Measurements from ENCODE around the gene GNB1. TPM values are rescaled to one million over a fixed set of nuclear protein-coding genes. Genes with fewer than 3 reads are reported as not detected.
A peak's percentile ranks its signal among the peaks of the same experiment; 100 is the strongest.

Gene GNB1
- total and polyA plus RNA-seq, 2 of the 4 experiments (the other 2 are of a cell fraction), result 73.5 to 371 TPM

GRCh38 chr1:1778663-1779319 lies 112.1 kb downstream of the GNB1 start (continued):
- TF ChIP-seq BHLHE40 (IDR thresholded peaks at IDR 0.05; ENCODE audit: low read depth, low read length), result no peak

GRCh38 chr1:1777950-1778662 lies 112.8 kb downstream of the GNB1 start, which contains the start of gene NADK:
TSS of gene NADK (minus strand) at chr1:1778470. CDS start at chr1:1765406, 13,064 bp downstream.
- Histone ChIP-seq H3K79me1 (ENCODE audit: low read depth in 1 of 2, low read length in 2 of 2) (peaks cover 15 to 53% of the 10 kb centered on the region in 2 experiments; a peak in 3 of 4 replicates), H3K9ac (ENCODE audit: low read depth, low read length) (peak within 1 kb of the TSS; percentile 80), H3K27ac (ENCODE audit: insufficient read depth, low read length) (peak within 1 kb of the TSS; percentile 67), H4K20me1 (ENCODE audit: insufficient read depth, low read length) (peaks cover 34% of the 10 kb centered on the region), H3K56ac (ENCODE audit: extremely low read depth, insufficient read depth, low read length) (peak within 1 kb of the TSS; percentile 71), H3K9me1 (ENCODE audit: insufficient read depth, low read length) (peaks cover 14% of the 10 kb centered on the region), H3K4ac (ENCODE audit: low read depth, low read length) (peak within 1 kb of the TSS; percentile 89), H3K23ac (ENCODE audit: low read depth, low read length) (peak within 1 kb of the TSS; percentile 82), H3K9me3 (ENCODE audit: control insufficient read depth, insufficient read depth, low read length) (no peaks in the 10 kb centered on the region), H2BK5ac (ENCODE audit: low read depth, low read length, poor library complexity, severe bottlenecking) (peak within 1 kb of the TSS; percentile 44), H2AFZ (replicated peaks; ENCODE audit: low read length, poor library complexity) (peak within 1 kb of the TSS; percentile 98), H2AK5ac (ENCODE audit: low read depth, low read length) (peak within 1 kb of the TSS; percentile 75), H4K91ac (ENCODE audit: insufficient read depth, low read depth, low read length) (peak within 1 kb of the TSS; percentile 77), H2BK120ac (ENCODE audit: low read depth, low read length) (peak within 1 kb of the TSS; percentile 26; the same call in 1 of the 2 replicates), H3K14ac (replicated peaks; ENCODE audit: low read depth, low read length) (peak within 1 kb of the TSS; percentile 38), H2BK15ac (ENCODE audit: low read depth, low read length) (no peak within 1 kb of the TSS), H3K36me3 (ENCODE audit: control insufficient read depth, insufficient read depth, low read length) (no peaks in the 10 kb centered on the region), H4K5ac (ENCODE audit: low read depth, low read length) (no peak within 1 kb of the TSS), H3K4me2 (ENCODE audit: low read depth, low read length) (peak within 1 kb of the TSS; percentile 91), H2BK20ac (ENCODE audit: low read depth, low read length) (no peak within 1 kb of the TSS), H3K18ac (ENCODE audit: low read depth, low read length) (no peak within 1 kb of the TSS), H3K4me1 (ENCODE audit: control insufficient read depth, insufficient read depth, low read length) (peaks cover 22% of the 10 kb centered on the region), H2AK9ac (replicated peaks; ENCODE audit: low read depth, low read length, poor library complexity) (peak within 1 kb of the TSS; percentile 96), H3K27me3 (ENCODE audit: control insufficient read depth, insufficient read depth, low read length) (no peaks in the 10 kb centered on the region), H3K4me3 (ENCODE audit: insufficient read depth, low read depth, low read length) (peak within 1 kb of the TSS; percentile 72), H4K8ac (ENCODE audit: low read depth in 2 of 2, low read length in 2 of 2) (peak within 1 kb of the TSS; percentile 82 to 90; a peak in 3 of 4 replicates)
- ATAC-seq (ENCODE audit: low read depth) (peak; percentile 75), DNase-seq (peak; percentile 35)
- POLR2A ChIA-PET (ENCODE audit: unreplicated experiment), result no interaction called here
- TF ChIP-seq MXI1 (IDR thresholded peaks at IDR 0.05; ENCODE audit: borderline replicate concordance, low read depth, low read length), result peak; percentile 85; the same call in 1 of the 2 replicates
- peak; percentile 24; the same call in 1 of the 2 replicates for TF ChIP-seq MAZ (IDR thresholded peaks at IDR 0.05; ENCODE audit: borderline replicate concordance, low read depth, low read length)
- peak; percentile 27; the same call in 1 of the 2 replicates for TF ChIP-seq BHLHE40 (IDR thresholded peaks at IDR 0.05; ENCODE audit: low read depth, low read length)
- peak; percentile 77 for TF ChIP-seq USF2 (IDR thresholded peaks at IDR 0.05; ENCODE audit: low read depth, low read length)
- TF ChIP-seq RFX5 (IDR thresholded peaks at IDR 0.05; ENCODE audit: low read depth, low read length), result no peak
- in situ Hi-C loops (cut with MboI; ENCODE audit: low sequenced_read_pairs) (no loop called here), intact Hi-C loops (cut with micrococcal nuclease) (no loop called here), dilution Hi-C loops (cut with HindIII; ENCODE audit: low sequenced_read_pairs, unreplicated experiment) (no loop called here)
- WGBS, 2 experiments (ENCODE audit: extremely low coverage in 2 of 2, insufficient read length in 1 of 2), result 0% methylated on average over 59 of the region's 99 CpGs; no CpG with 5 or more reads in 1 of the 2 experiments
- CTCF ChIA-PET, result interaction anchor here (0.6 kb wide), 1 partner anchor 128 kb away, joined by 3 read pairs; no protein-coding TSS in a partner anchor
- BruUV-seq (replicated peaks), result no TSS peak

Data from IMR-90 (cell line).